ENCODE measurements around the gene PCED1A.
A peak's percentile ranks its signal among the peaks of the same experiment; 100 is the strongest.

PCED1A gene

GRCh38 chr20:2826655-2827054, 13.8 kb downstream of the PCED1A start:
- Histone ChIP-seq H3F3A (ENCODE audit: control insufficient read depth, insufficient read depth) (no peaks in the 10 kb centered on the region), H3K4me3 (ENCODE audit: low read length) (peak overlapping the region; percentile 4; the same call in 1 of the 2 replicates), H3K4me2 (ENCODE audit: low read length) (peak overlapping the region; percentile 42), H3K27me3 (ENCODE audit: control insufficient read depth, low read length) (peaks cover 3% of the 10 kb centered on the region), H4K20me1 (ENCODE audit: control insufficient read depth, insufficient read depth, low read depth, low read length) (no peaks in the 10 kb centered on the region), H3K36me3 (ENCODE audit: control insufficient read depth, low read length) (no peaks in the 10 kb centered on the region), H3K9me3 (ENCODE audit: control insufficient read depth, insufficient read depth, low read length) (no peaks in the 10 kb centered on the region), H3K9me2 (replicated peaks; ENCODE audit: control insufficient read depth, low read length) (no peaks in the 10 kb centered on the region), H3K27ac (ENCODE audit: low read depth, low read length) (no peak overlapping the region), H3K79me2 (ENCODE audit: control insufficient read depth, low read length) (no peaks in the 10 kb centered on the region), H3K4me1 (ENCODE audit: control insufficient read depth, low read length) (peaks cover 16% of the 10 kb centered on the region)
- no peak for TF ChIP-seq CTCF (IDR thresholded peaks at IDR 0.05; ENCODE audit: low read depth, low read length, poor library complexity, severe bottlenecking)
- no peak for TF ChIP-seq EZH2phosphoT487 (IDR thresholded peaks at IDR 0.05; ENCODE audit: borderline replicate concordance, low read length)

DNA sequence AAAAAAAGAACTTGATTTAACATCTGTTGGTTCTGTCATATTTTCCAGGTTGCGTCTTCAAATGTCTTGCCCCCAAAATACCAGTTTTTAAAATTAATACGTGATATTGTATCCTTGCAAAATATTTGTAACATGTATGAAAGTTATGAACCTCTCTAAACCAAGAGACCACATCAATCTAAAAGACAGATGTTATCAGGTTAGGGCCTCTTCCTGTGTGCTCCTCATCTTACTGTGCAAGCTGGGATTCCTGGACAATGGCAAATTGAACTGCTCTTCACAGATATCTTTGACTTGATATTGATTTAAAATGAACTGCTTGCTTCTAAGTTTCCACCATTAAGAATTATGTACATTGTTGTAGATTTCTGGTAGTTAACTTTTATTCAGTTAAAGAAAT, 14.7 kb downstream of the PCED1A start:
- no peak overlapping the region for H3K27ac ChIP-seq (ENCODE audit: low read depth, low read length)
- H4K20me1 ChIP-seq (ENCODE audit: control insufficient read depth, insufficient read depth, low read depth, low read length) = no peaks in the 10 kb centered on the region
- H3K27me3 ChIP-seq (ENCODE audit: control insufficient read depth, low read length) = peaks cover 3% of the 10 kb centered on the region
- peaks cover 16% of the 10 kb centered on the region for H3K4me1 ChIP-seq (ENCODE audit: control insufficient read depth, low read length)
- H3K36me3 ChIP-seq (ENCODE audit: control insufficient read depth, low read length) = no peaks in the 10 kb centered on the region
- H3K79me2 ChIP-seq (ENCODE audit: control insufficient read depth, low read length) = no peaks in the 10 kb centered on the region
- TF ChIP-seq EZH2phosphoT487 (IDR thresholded peaks at IDR 0.05; ENCODE audit: borderline replicate concordance, low read length) (no peak), CTCF (IDR thresholded peaks at IDR 0.05; ENCODE audit: low read depth, low read length, poor library complexity, severe bottlenecking) (no peak)
- no peaks in the 10 kb centered on the region for H3F3A ChIP-seq (ENCODE audit: control insufficient read depth, insufficient read depth)
- no peaks in the 10 kb centered on the region for H3K9me2 ChIP-seq (replicated peaks; ENCODE audit: control insufficient read depth, low read length)
- no peak overlapping the region for H3K4me2 ChIP-seq (ENCODE audit: low read length)
- H3K4me3 ChIP-seq (ENCODE audit: low read length) = no peak overlapping the region
- H3K9me3 ChIP-seq (ENCODE audit: control insufficient read depth, insufficient read depth, low read length) = no peaks in the 10 kb centered on the region

DNA sequence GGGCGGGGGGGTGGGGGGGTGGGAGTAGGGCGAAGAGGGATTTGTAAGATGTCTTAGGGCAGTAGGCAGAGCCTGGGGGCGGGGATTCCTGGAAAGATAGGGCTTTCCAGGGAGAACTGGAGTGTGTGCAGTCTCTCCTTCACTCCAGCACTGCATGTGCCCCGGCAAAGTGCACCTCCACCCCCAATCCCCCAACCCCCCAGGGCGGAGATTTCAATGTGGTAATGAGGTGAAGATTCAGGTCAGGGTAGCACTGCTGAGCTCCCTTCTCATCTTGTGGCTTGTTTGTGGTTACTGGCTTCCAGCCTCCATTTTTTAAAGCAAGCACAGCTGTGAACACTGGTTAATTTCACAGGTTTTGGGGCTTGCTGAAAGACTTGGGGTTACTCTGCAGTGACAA, 18.4 kb downstream of the PCED1A start:
- no peaks in the 10 kb centered on the region for H4K20me1 ChIP-seq (ENCODE audit: control insufficient read depth, insufficient read depth, low read depth, low read length)
- H3K9me3 ChIP-seq (ENCODE audit: control insufficient read depth, insufficient read depth, low read length) = no peaks in the 10 kb centered on the region
- H3K4me1 ChIP-seq (ENCODE audit: control insufficient read depth, low read length) = peaks cover 14% of the 10 kb centered on the region
- H3K27me3 ChIP-seq (ENCODE audit: control insufficient read depth, low read length) = no peaks in the 10 kb centered on the region
- H3K36me3 ChIP-seq (ENCODE audit: control insufficient read depth, low read length) = no peaks in the 10 kb centered on the region
- no peak for TF ChIP-seq EZH2phosphoT487 (IDR thresholded peaks at IDR 0.05; ENCODE audit: borderline replicate concordance, low read length)
- no peak for TF ChIP-seq CTCF (IDR thresholded peaks at IDR 0.05; ENCODE audit: low read depth, low read length, poor library complexity, severe bottlenecking)
- no peak overlapping the region for H3K4me3 ChIP-seq (ENCODE audit: low read length)
- H3K27ac ChIP-seq (ENCODE audit: low read depth, low read length) = no peak overlapping the region
- H3K4me2 ChIP-seq (ENCODE audit: low read length) = no peak overlapping the region
- H3K9me2 ChIP-seq (replicated peaks; ENCODE audit: control insufficient read depth, low read length) = no peaks in the 10 kb centered on the region
- H3K79me2 ChIP-seq (ENCODE audit: control insufficient read depth, low read length) = no peaks in the 10 kb centered on the region
- H3F3A ChIP-seq (ENCODE audit: control insufficient read depth, insufficient read depth) = no peaks in the 10 kb centered on the region

Measured in DOHH2 (cell line).